ENCODE measurements around the gene PARVB. TPM values are rescaled to one million over a fixed set of nuclear protein-coding genes. Genes with fewer than 3 reads are reported as not detected.

The PARVB gene
- total and polyA plus RNA-seq, 9 of the 15 experiments (the other 6 are each of a cell fraction or from before 2014, with no cell fraction given), result 1.1 to 59.2 (median 29.2) TPM

GRCh38 chr22:43996981-43997265 lies 27.2 kb upstream of the PARVB start:
- no peaks in the 10 kb centered on the region for H3K79me2 ChIP-seq (ENCODE audit: control insufficient read depth, insufficient read depth, low read length)
- FAIRE-seq (no peak), DNase-seq (ENCODE audit: extremely low read depth in 1 of 4, low spot score in 3 of 4) (no peak), ATAC-seq (no peak)
- H2AFZ ChIP-seq (ENCODE audit: low read depth, low read length), result no peak overlapping the region
- no peaks in the 10 kb centered on the region for H3K9me1 ChIP-seq (ENCODE audit: control insufficient read depth, insufficient read depth, low read length)
- 95% methylated on average over 6 of the region's 8 CpGs for WGBS (ENCODE audit: insufficient coverage, low coverage, missing lambda C conversion rate)
- H3K4me1 ChIP-seq (replicated peaks in 1 of 2; ENCODE audit: control insufficient read depth in 2 of 2, insufficient read depth in 2 of 2, low read length in 2 of 2), result peaks cover 0 to 7% of the 10 kb centered on the region in 2 experiments; a peak in 1 of 5 replicates
- no TSS peak for BruUV-seq (replicated peaks)
- no peak for TF ChIP-seq SNRNP70 (optimal IDR thresholded peaks at IDR 0.05; ENCODE audit: low read depth, low read length)
- TF ChIP-seq TAF9B (IDR thresholded peaks at IDR 0.05; ENCODE audit: partially characterized antibody), result no peak
- TF ChIP-seq ZBTB34 (CRISPR knock-in tag; IDR thresholded peaks at IDR 0.05), result no peak
- TF ChIP-seq ZNF507 (tag; conservative IDR thresholded peaks at IDR 0.05), result no peak
- CTCF ChIA-PET (ENCODE audit: low intra/inter-chr PET ratio), result no interaction called here
- H3K4me3 ChIP-seq, result no peak overlapping the region
- H3K9ac ChIP-seq (ENCODE audit: insufficient read depth in 1 of 2, low read depth in 2 of 2, low read length in 2 of 2), result no peak overlapping the region
- peaks cover 10% of the 10 kb centered on the region; the same call in 1 of the 2 replicates for H4K20me1 ChIP-seq (replicated peaks; ENCODE audit: control insufficient read depth, insufficient read depth, low read length)
- H3K36me3 ChIP-seq (ENCODE audit: control insufficient read depth, insufficient read depth, low read length), result peaks cover 54% of the 10 kb centered on the region; the same call in 2 of the 3 replicates
- intact Hi-C loops (cut with micrococcal nuclease) (loop anchor here (10.0 kb wide), 1 partner anchor 628 kb away; no protein-coding TSS in a partner anchor), in situ Hi-C loops (cut with MboI) (loop anchor here (5.0 kb wide), 1 partner anchor 80 kb away; no protein-coding TSS in a partner anchor)
- no peaks in the 10 kb centered on the region for H3K9me3 ChIP-seq (replicated peaks; ENCODE audit: control insufficient read depth, insufficient read depth, low read depth, low read length)
- POLR2A ChIA-PET, result no interaction called here
- H3K4me2 ChIP-seq (ENCODE audit: insufficient read depth, low read length), result no peak overlapping the region
- H3K27me3 ChIP-seq (ENCODE audit: control insufficient read depth in 2 of 2, insufficient read depth in 2 of 2, low read length in 2 of 2), result no peaks in the 10 kb centered on the region
- no peak overlapping the region for H3K27ac ChIP-seq (ENCODE audit: extremely low read depth, low read depth, low read length)
